BE2C (cell line): Measurements from ENCODE around the gene RBM39.

Source experiments
- DNase-seq: peaks from one replicate; pipeline ENCODE4 v3.0.0-alpha.2; 2020
- H3K27me3 ChIP-seq: fragments of 250-450 bp; sonication (Bioruptor Pico); 2 replicates; pipeline ENCODE4 v1.5.1; 2020; ENCODE audit warnings: mild to moderate bottlenecking
- H3K36me3 ChIP-seq: fragments of 250-450 bp; sonication (Bioruptor Pico); 2 replicates; pipeline ENCODE4 v1.5.1; 2020; ENCODE audit warnings: mild to moderate bottlenecking
- H3K4me1 ChIP-seq: fragments of 250-450 bp; sonication (Bioruptor Pico); 2 replicates; pipeline ENCODE4 v1.5.1; 2020
- H3K4me3 ChIP-seq: 2 replicates; pipeline ENCODE4 v1.5.1; 2011; ENCODE audit warnings: low read depth, low read length
- H3K9me3 ChIP-seq: fragments of 250-450 bp; sonication (Bioruptor Pico); 2 replicates; pipeline ENCODE4 v1.5.1; 2020
- CTCF ChIP-seq: IDR thresholded peaks from 2 replicates; pipeline ENCODE4 v1.5.1; 2012; ENCODE audit warnings: mild to moderate bottlenecking, low read depth, low read length

Gene RBM39

GRCh38 chr20:35661053-35661452 lies 81.0 kb downstream of the RBM39 start:
- H3K4me3 ChIP-seq: no peak overlapping the region
- H3K27me3 ChIP-seq: no peaks in the 10 kb centered on the region
- peaks cover 8% of the 10 kb centered on the region for H3K4me1 ChIP-seq
- no peaks in the 10 kb centered on the region for H3K9me3 ChIP-seq
- TF ChIP-seq CTCF: no peak
- H3K36me3 ChIP-seq: peaks cover 5% of the 10 kb centered on the region; the same call in 1 of the 2 replicates
- no peak for DNase-seq

GRCh38 chr20:35660122-35660937 lies 81.7 kb downstream of the RBM39 start:
- H3K36me3 ChIP-seq: peaks cover 8% of the 10 kb centered on the region
- no peaks in the 10 kb centered on the region for H3K27me3 ChIP-seq
- H3K9me3 ChIP-seq: no peaks in the 10 kb centered on the region
- no peak for DNase-seq
- H3K4me3 ChIP-seq: no peak overlapping the region
- peaks cover 8% of the 10 kb centered on the region for H3K4me1 ChIP-seq
- TF ChIP-seq CTCF: no peak

GRCh38 chr20:35657271-35657670 lies 84.8 kb downstream of the RBM39 start:
- Histone ChIP-seq H3K27me3 (no peaks in the 10 kb centered on the region), H3K36me3 (peaks cover 39% of the 10 kb centered on the region), H3K4me3 (no peak overlapping the region), H3K4me1 (peaks cover 4% of the 10 kb centered on the region), H3K9me3 (no peaks in the 10 kb centered on the region)
- TF ChIP-seq CTCF: no peak
- DNase-seq: no peak

- H3K9me3 ChIP-seq: no peaks in the 10 kb centered on the region
- peaks cover 46% of the 10 kb centered on the region for H3K36me3 ChIP-seq
- DNase-seq: no peak
- H3K27me3 ChIP-seq: no peaks in the 10 kb centered on the region
- no peak overlapping the region for H3K4me3 ChIP-seq
- TF ChIP-seq CTCF: no peak
- no peaks in the 10 kb centered on the region for H3K4me1 ChIP-seq
These were observed 87.6 kb downstream of the RBM39 start for GRCh38 chr20:35654415-35654814.

GRCh38 chr20:35653893-35654292 lies 88.2 kb downstream of the RBM39 start:
- Histone ChIP-seq H3K27me3 (no peaks in the 10 kb centered on the region), H3K4me1 (no peaks in the 10 kb centered on the region), H3K4me3 (no peak overlapping the region), H3K9me3 (no peaks in the 10 kb centered on the region), H3K36me3 (peaks cover 46% of the 10 kb centered on the region)
- TF ChIP-seq CTCF: no peak
- no peak for DNase-seq
